HG03108 (cell line): ENCODE measurements around the gene PHF13.

Experiments used
- ATAC-seq: cut with Tn5 transposase; IDR thresholded peaks from one replicate; pipeline ENCODE4 v1.9.1; 2021; ENCODE audit warnings: moderate library complexity; ENCODE audit not compliant: unreplicated experiment

PHF13 gene

GRCh38 chr1:6601049-6601922, 12.2 kb upstream of the PHF13 start:
- ATAC-seq = peak; percentile 35

GRCh38 chr1:6601923-6602668, 11.4 kb upstream of the PHF13 start:
- ATAC-seq = peak; percentile 18

- ATAC-seq = peak; percentile 44
Measured at GRCh38 chr1:6602669-6603237, 10.8 kb upstream of the PHF13 start, which contains the start of gene KLHL21. TSS of gene KLHL21 (minus strand) at chr1:6602869. CDS start at chr1:6602817, 52 bp downstream.

- peak; percentile 12 for ATAC-seq
Measured at GRCh38 chr1:6603238-6603914, 10.2 kb upstream of the PHF13 start.

GRCh38 chr1:6603915-6604558, 9.5 kb upstream of the PHF13 start:
- ATAC-seq = no peak

- ATAC-seq = peak; percentile 21
Measured at GRCh38 chr1:6612641-6613360, 730 bp upstream of the PHF13 start.

GRCh38 chr1:6614019-6614928, 743 bp downstream of the PHF13 start:
- ATAC-seq = no peak

GRCh38 chr1:6614929-6615785, 1.6 kb downstream of the PHF13 start:
- ATAC-seq = no peak

- ATAC-seq = no peak
Measured at GRCh38 chr1:6619045-6619444, 5.5 kb downstream of the PHF13 start.

GRCh38 chr1:6621429-6622391, 8.2 kb downstream of the PHF13 start:
- ATAC-seq = no peak

- no peak for ATAC-seq
Measured at GRCh38 chr1:6622396-6623152, 9.0 kb downstream of the PHF13 start.

GRCh38 chr1:6623269-6623965, 9.9 kb downstream of the PHF13 start:
- no peak for ATAC-seq

- ATAC-seq = peak; percentile 75
Measured at GRCh38 chr1:6624710-6625583, 11.4 kb downstream of the PHF13 start, which contains the start of gene THAP3. TSS of gene THAP3 (plus strand) at chr1:6624868. CDS start at chr1:6625219, 351 bp downstream.

GRCh38 chr1:6625584-6626149, 12.1 kb downstream of the PHF13 start:
- peak; percentile 25 for ATAC-seq
